Smooth muscle cell (in vitro differentiated cells): ENCODE data around the gene DUS1L. TPM values are rescaled to one million over a fixed set of nuclear protein-coding genes. Genes with fewer than 3 reads are reported as not detected.

Experiments
- DNase-seq: peaks from one replicate; lab custom pipeline; 2025; ENCODE audit not compliant: unreplicated experiment; lab: John Stamatoyannopoulos, UW
- H2AFZ ChIP-seq: fragments of 200-600 bp; sonication (generic); 2 replicates; pipeline ENCODE4 v1.6.0; 2016; ENCODE audit warnings: antibody characterized with exemption, low read depth, mild to moderate bottlenecking
- H3F3A ChIP-seq: fragments of 200-600 bp; sonication (generic); 2 replicates; pipeline ENCODE4 v1.6.0; 2017; ENCODE audit warnings: antibody characterized with exemption, low read depth
- H3K27ac ChIP-seq: fragments of 200-600 bp; sonication (generic); 2 replicates; pipeline ENCODE4 v1.5.1; 2016; ENCODE audit warnings: low read depth, mild to moderate bottlenecking
- H3K27me3 ChIP-seq: fragments of 200-600 bp; sonication (generic); 2 replicates; pipeline ENCODE4 v1.6.1; 2016; ENCODE audit warnings: low read depth, mild to moderate bottlenecking
- H3K36me3 ChIP-seq: fragments of 200-600 bp; sonication (generic); 2 replicates; pipeline ENCODE4 v1.5.1; 2016; ENCODE audit warnings: low read depth
- H3K4me1 ChIP-seq: fragments of 200-600 bp; sonication (generic); 2 replicates; pipeline ENCODE4 v1.5.1; 2016; ENCODE audit warnings: low read depth
- H3K4me2 ChIP-seq: fragments of 200-600 bp; sonication (generic); 2 replicates; pipeline ENCODE4 v1.6.0; 2016; ENCODE audit warnings: mild to moderate bottlenecking
- H3K4me3 ChIP-seq: fragments of 200-600 bp; sonication (generic); 2 replicates; pipeline ENCODE4 v1.5.1; 2016; ENCODE audit warnings: mild to moderate bottlenecking
- H3K79me2 ChIP-seq: fragments of 200-600 bp; sonication (generic); 2 replicates; pipeline ENCODE4 v1.6.0; 2016; ENCODE audit warnings: low read depth, mild to moderate bottlenecking
- H3K9ac ChIP-seq: fragments of 200-600 bp; sonication (generic); 2 replicates; pipeline ENCODE4 v1.6.0; 2016; ENCODE audit warnings: low read depth
- H3K9me3 ChIP-seq: fragments of 200-600 bp; sonication (generic); replicated peaks from 2 replicates; pipeline ENCODE4 v1.5.1; 2016; ENCODE audit warnings: low read depth
- H4K20me1 ChIP-seq: fragments of 200-600 bp; sonication (generic); 2 replicates; pipeline ENCODE4 v1.6.0; 2016; ENCODE audit warnings: low read depth
- WGBS: methylation state at CpG from one replicate; pipeline ENCODE4 v1.1.7; 2016; ENCODE audit warnings: low lambda C conversion rate; 5-methylcytosine and 5-hydroxymethylcytosine counted together
- polyA plus RNA-seq: library from polyadenylated mRNA; unstranded; fragments of >200 nt; fragmentation: Nextera tagmentation; extraction: Ambion mirVana; gene quantifications from 2 replicates; pipeline ENCODE4 v1.2.1, GENCODE V29; 2016
- total RNA-seq: library from RNA; depleted of rRNA; stranded (reverse); fragments of >200 nt; gene quantifications from 2 replicates; pipeline ENCODE4 v1.2.3, GENCODE V29; 2014
- TF ChIP-seq, protein P1 (sequence below): fragments of 200-600 bp; sonication (generic); IDR thresholded peaks from 2 replicates; pipeline ENCODE4 v1.5.1; 2017; ENCODE audit warnings: borderline replicate concordance, mild to moderate bottlenecking, antibody characterized with exemption; ENCODE audit not compliant: insufficient read depth, poor library complexity, severe bottlenecking

The DUS1L gene
- total and polyA plus RNA-seq, 2 experiments from 2014 or later = 49.4 to 125 TPM

DNA sequence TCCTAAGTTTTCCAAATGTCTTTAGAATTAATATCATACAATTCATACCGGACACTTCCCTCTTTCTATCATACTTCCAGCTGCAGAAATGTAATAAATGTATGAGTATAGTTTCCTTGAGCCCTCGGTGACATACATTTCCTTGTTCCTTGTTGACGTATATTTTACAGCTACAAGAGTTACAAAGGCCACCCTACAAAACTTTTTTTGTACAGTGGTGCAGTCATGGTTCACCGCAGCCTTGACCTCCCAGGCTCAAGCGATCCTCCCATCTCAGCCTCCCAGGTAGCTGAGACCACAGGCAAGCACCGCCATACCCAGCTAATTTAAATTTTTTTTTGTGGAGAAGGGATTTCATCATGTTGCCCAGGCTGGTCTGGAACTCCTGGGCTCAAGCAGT lies 7.2 kb upstream of the DUS1L start:
- TF ChIP-seq, protein P1, sequence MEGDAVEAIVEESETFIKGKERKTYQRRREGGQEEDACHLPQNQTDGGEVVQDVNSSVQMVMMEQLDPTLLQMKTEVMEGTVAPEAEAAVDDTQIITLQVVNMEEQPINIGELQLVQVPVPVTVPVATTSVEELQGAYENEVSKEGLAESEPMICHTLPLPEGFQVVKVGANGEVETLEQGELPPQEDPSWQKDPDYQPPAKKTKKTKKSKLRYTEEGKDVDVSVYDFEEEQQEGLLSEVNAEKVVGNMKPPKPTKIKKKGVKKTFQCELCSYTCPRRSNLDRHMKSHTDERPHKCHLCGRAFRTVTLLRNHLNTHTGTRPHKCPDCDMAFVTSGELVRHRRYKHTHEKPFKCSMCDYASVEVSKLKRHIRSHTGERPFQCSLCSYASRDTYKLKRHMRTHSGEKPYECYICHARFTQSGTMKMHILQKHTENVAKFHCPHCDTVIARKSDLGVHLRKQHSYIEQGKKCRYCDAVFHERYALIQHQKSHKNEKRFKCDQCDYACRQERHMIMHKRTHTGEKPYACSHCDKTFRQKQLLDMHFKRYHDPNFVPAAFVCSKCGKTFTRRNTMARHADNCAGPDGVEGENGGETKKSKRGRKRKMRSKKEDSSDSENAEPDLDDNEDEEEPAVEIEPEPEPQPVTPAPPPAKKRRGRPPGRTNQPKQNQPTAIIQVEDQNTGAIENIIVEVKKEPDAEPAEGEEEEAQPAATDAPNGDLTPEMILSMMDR = no peak
- H3K4me2 ChIP-seq = no peak overlapping the region
- H3K79me2 ChIP-seq = no peaks in the 10 kb centered on the region
- no peaks in the 10 kb centered on the region for H4K20me1 ChIP-seq
- no peaks in the 10 kb centered on the region for H3K36me3 ChIP-seq
- H3K9ac ChIP-seq = no peak overlapping the region
- no peaks in the 10 kb centered on the region for H3K4me1 ChIP-seq
- H3K9me3 ChIP-seq = no peaks in the 10 kb centered on the region
- H2AFZ ChIP-seq = no peak overlapping the region
- no peaks in the 10 kb centered on the region for H3F3A ChIP-seq
- DNase-seq = no peak
- no peak overlapping the region for H3K4me3 ChIP-seq
- no peak overlapping the region for H3K27ac ChIP-seq
- WGBS = 95% methylated on average over 6 of the region's 6 CpGs
- no peaks in the 10 kb centered on the region for H3K27me3 ChIP-seq

DNA sequence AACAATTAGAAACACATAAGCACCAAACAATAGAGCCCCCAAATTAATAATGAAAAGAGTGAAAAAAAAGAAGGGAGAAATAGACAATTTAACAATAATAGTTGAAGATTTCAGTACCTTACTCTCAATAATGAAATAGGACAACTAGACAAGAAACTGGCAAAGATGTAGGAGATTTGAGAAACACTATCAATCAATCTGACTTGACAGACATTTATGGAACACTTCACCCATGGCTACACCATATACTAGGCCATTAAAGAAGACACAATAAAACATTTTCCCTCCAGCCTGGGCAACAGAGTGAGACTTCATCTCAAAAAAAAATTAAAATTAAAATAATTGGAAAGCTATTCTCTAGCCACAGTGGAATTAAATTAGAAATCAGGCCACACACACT lies 5.0 kb upstream of the DUS1L start:
- TF ChIP-seq, protein P1 = no peak
- H3K9me3 ChIP-seq = no peaks in the 10 kb centered on the region
- H3F3A ChIP-seq = no peaks in the 10 kb centered on the region
- H3K9ac ChIP-seq = no peak overlapping the region
- no peaks in the 10 kb centered on the region for H3K36me3 ChIP-seq
- no peaks in the 10 kb centered on the region for H3K27me3 ChIP-seq
- H2AFZ ChIP-seq = no peak overlapping the region
- DNase-seq = no peak
- H4K20me1 ChIP-seq = no peaks in the 10 kb centered on the region
- no peaks in the 10 kb centered on the region for H3K79me2 ChIP-seq
- no peaks in the 10 kb centered on the region for H3K4me1 ChIP-seq
- no peak overlapping the region for H3K4me2 ChIP-seq
- H3K4me3 ChIP-seq = no peak overlapping the region
- no peak overlapping the region for H3K27ac ChIP-seq

DNA sequence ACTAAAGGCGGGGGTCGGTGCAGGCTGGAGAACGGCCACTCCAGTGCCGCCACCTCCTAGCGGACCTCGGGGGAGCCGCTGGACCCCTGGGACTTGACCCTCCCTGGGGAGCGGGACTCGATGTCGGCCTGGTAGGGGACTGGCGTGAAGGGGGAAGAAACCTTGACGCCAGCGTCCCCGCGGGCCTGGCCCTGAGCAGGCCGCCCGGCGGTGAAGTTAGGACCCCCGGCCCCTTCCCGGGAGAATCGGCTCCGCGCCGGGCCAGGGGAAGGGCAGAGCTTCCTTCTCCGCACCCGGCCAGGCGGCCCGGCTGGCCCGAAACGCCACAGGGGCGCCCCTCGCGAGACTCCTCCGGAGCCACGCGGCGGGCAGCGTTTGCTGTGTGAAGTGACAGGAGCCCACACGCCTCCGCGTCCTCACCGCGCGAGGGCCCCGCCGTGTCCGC lies 389 bp downstream of the DUS1L start:
- Histone ChIP-seq H3K79me2 (peaks cover 5% of the 10 kb centered on the region), H3K4me1 (peaks cover 6% of the 10 kb centered on the region), H3K4me3 (peak overlapping the region; percentile 74), H3F3A (no peaks in the 10 kb centered on the region), H3K27ac (no peak overlapping the region), H3K36me3 (no peaks in the 10 kb centered on the region), H3K27me3 (no peaks in the 10 kb centered on the region), H3K4me2 (peak overlapping the region; percentile 96), H3K9ac (peak overlapping the region; percentile 88), H2AFZ (no peak overlapping the region), H4K20me1 (no peaks in the 10 kb centered on the region), H3K9me3 (no peaks in the 10 kb centered on the region)
- TF ChIP-seq, protein P1 = no peak
- WGBS = 3% methylated on average over 42 of the region's 47 CpGs
- no peak for DNase-seq

DNA sequence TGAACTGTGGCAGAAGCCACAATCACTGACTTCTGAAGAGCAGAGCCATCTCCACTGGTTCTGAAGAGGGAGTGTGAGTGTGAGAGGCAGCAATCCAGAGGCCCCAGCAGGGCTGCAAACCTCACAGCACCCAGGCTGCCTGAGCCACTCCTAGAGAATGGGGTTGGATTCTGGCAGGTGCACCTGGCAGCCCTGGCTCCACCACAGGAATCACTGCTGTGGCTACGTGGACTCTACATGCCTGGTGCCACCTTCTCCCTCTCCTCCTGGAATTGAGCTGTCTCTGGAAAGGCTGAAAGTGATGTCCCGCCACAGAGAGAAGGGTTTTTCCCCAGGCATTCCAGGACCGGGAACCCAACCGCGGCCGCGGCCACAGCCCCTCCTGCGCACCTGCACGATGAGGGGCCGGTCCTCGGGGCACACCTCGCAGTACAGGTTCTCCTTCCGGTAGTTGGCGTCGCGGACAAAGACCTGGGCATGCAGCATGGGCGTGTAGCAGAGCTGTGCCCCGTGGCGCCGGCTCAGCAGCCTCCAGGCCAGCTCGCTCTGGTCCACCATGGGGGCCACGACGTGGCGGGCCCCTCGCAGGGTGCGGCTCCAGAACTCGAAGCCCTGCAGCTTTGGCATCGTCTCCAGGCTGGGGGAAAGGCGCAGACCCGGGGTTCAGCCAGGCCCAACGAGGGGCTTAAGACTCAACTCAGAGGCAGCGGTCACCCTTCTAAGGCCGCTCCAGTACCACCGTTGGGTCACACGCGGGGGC lies 991 bp downstream of the DUS1L start:
- no peaks in the 10 kb centered on the region for H4K20me1 ChIP-seq
- peaks cover 6% of the 10 kb centered on the region for H3K4me1 ChIP-seq
- TF ChIP-seq, protein P1 = no peak
- no peak overlapping the region for H2AFZ ChIP-seq
- H3K36me3 ChIP-seq = no peaks in the 10 kb centered on the region
- WGBS = 60% methylated on average over 36 of the region's 36 CpGs
- H3K27ac ChIP-seq = no peak overlapping the region
- H3K4me2 ChIP-seq = peak overlapping the region; percentile 96
- no peaks in the 10 kb centered on the region for H3K27me3 ChIP-seq
- H3K4me3 ChIP-seq = peak overlapping the region; percentile 74
- H3F3A ChIP-seq = no peaks in the 10 kb centered on the region
- no peak for DNase-seq
- H3K79me2 ChIP-seq = peaks cover 5% of the 10 kb centered on the region
- peak overlapping the region; percentile 88 for H3K9ac ChIP-seq
- no peaks in the 10 kb centered on the region for H3K9me3 ChIP-seq
